ENCODE measurements around the gene CKS1B. TPM values are rescaled to one million over a fixed set of nuclear protein-coding genes. Genes with fewer than 3 reads are reported as not detected.
"Not testable (repeated sequence)": the region's sequence is repeated elsewhere in the genome, so short reads cannot be mapped to it uniquely, and the experiment has no call there.

Gene CKS1B
- total RNA-seq, 1 experiment from 2014 or later: 166 TPM

GRCh38 chr1:154973344-154974101 is 958 bp upstream of the CKS1B start:
- peak; percentile 98 for DNase-seq (ENCODE audit: low read depth)
- in situ Hi-C loops (cut with HindIII; ENCODE audit: low pct_unique_long_range_greater_than_20kb, low sequenced_read_pairs): no loop called here

GRCh38 chr1:154974808-154975408 is 427 bp downstream of the CKS1B start:
- in situ Hi-C loops (cut with HindIII; ENCODE audit: low pct_unique_long_range_greater_than_20kb, low sequenced_read_pairs): no loop called here
- peak; percentile 96 for DNase-seq (ENCODE audit: low read depth)

- in situ Hi-C loops (cut with HindIII; ENCODE audit: low pct_unique_long_range_greater_than_20kb, low sequenced_read_pairs): no loop called here
- peak; percentile 63 for DNase-seq (ENCODE audit: low read depth)
Measured at GRCh38 chr1:154975409-154976059, 1.1 kb downstream of the CKS1B start.

- in situ Hi-C loops (cut with HindIII; ENCODE audit: low pct_unique_long_range_greater_than_20kb, low sequenced_read_pairs); DNase-seq (ENCODE audit: low read depth): not testable (repeated sequence)
Measured at GRCh38 chr1:154977762-154978161, 3.3 kb downstream of the CKS1B start.

DNA sequence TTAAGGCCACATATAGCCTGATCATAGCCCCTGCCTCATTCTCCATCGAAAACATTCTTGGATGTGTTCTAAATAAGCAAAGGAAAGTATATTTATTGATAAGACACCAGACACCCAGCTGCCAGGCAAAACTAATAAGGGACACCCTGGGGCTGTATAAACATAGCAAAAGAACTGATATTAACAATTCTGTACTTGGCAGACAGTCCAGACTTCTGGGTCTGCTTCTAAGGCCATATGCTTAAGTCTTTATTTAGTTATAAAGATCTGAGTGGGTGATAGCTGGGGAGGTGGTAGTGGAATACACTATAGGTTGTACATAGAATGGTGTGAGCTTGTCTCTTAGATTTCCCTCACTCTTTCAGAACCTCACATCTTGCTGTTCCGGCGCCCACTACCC is 3.9 kb downstream of the CKS1B start:
- in situ Hi-C loops (cut with HindIII; ENCODE audit: low pct_unique_long_range_greater_than_20kb, low sequenced_read_pairs): no loop called here
- no peak for DNase-seq (ENCODE audit: low read depth)

- in situ Hi-C loops (cut with HindIII; ENCODE audit: low pct_unique_long_range_greater_than_20kb, low sequenced_read_pairs): no loop called here
- DNase-seq (ENCODE audit: low read depth): peak; percentile 25
Measured at GRCh38 chr1:154982341-154982740, 7.9 kb downstream of the CKS1B start.

DNA sequence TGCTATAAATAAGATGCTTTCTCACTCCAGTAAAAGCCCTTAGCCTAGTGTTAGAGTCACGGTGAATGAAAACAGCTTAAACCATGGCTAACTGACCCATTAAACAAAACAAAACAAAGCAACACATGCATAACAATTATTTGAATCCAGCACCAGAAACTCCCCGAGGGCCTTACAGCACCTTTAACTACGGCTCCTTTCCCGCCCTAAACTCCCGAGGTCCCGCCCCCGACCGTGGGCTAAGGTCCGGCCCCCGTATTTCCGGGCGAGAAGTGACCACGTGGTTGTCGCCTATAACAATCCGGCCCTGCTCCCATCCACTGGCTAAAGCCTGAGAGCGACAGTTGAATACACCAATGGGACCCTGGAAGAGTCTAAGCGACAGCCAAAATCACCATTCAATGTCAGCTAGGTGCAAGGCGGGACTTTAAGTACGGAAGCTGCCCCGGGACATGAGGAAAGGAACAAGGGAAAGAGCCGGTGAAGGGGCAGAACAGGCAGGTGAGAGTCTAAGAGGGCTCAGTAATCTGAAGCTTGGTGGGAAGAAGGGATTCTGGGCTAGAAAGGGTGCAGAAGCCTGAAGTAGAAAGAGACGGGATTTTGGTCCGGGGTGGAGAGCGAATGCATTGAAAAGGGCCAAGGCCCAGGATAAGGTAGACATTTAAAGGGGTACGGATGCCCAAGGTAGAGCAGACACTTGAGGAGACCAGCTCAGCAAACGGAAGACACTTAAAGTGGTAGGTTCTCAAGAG is 8.6 kb downstream of the CKS1B start, which contains the start of gene FLAD1:
TSS of gene FLAD1 (plus strand) at position 448 of the 752 bp plus-strand sequence. CDS start 351 bp downstream, outside the sequence.
- peak; percentile 99 for DNase-seq (ENCODE audit: low read depth)
- in situ Hi-C loops (cut with HindIII; ENCODE audit: low pct_unique_long_range_greater_than_20kb, low sequenced_read_pairs): no loop called here

DNA sequence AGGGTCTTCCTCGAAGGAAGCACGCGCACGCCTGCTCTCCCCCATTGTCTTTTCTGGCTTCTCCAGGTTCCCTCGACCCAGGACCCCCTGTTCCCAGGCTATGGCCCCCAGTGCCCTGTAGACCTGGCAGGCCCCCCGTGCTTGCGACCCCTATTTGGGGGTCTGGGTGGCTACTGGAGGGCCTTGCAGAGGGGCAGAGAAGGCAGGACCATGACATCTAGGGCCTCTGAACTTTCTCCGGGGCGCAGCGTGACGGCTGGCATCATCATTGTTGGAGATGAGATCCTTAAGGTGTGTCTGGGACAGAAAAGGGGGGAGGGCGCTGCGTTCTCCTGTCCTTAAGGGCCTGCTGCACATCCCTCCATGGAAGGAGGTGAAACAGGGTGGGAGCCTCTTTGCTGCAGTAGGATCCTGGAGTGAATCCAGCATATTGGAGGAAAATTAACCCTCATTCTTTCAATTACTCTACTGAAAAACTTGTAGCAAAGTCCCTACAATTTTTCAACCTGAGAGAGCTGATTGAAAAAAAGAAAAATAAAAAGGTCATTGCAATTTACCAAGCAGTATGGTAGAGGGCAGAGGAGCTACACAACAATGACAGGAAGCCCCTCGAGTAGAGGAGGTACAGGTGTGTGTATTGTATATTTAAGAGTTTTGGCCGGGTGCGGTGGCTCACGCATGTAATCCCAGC is 9.4 kb downstream of the CKS1B start:
- DNase-seq (ENCODE audit: low read depth): no peak
- in situ Hi-C loops (cut with HindIII; ENCODE audit: low pct_unique_long_range_greater_than_20kb, low sequenced_read_pairs): no loop called here

GRCh38 chr1:154986736-154987135 is 12.3 kb downstream of the CKS1B start:
- in situ Hi-C loops (cut with HindIII; ENCODE audit: low pct_unique_long_range_greater_than_20kb, low sequenced_read_pairs); DNase-seq (ENCODE audit: low read depth): not testable (repeated sequence)

- DNase-seq (ENCODE audit: low read depth): no peak
- in situ Hi-C loops (cut with HindIII; ENCODE audit: low pct_unique_long_range_greater_than_20kb, low sequenced_read_pairs): no loop called here
Measured at GRCh38 chr1:154987326-154987725, 12.8 kb downstream of the CKS1B start.

DNA sequence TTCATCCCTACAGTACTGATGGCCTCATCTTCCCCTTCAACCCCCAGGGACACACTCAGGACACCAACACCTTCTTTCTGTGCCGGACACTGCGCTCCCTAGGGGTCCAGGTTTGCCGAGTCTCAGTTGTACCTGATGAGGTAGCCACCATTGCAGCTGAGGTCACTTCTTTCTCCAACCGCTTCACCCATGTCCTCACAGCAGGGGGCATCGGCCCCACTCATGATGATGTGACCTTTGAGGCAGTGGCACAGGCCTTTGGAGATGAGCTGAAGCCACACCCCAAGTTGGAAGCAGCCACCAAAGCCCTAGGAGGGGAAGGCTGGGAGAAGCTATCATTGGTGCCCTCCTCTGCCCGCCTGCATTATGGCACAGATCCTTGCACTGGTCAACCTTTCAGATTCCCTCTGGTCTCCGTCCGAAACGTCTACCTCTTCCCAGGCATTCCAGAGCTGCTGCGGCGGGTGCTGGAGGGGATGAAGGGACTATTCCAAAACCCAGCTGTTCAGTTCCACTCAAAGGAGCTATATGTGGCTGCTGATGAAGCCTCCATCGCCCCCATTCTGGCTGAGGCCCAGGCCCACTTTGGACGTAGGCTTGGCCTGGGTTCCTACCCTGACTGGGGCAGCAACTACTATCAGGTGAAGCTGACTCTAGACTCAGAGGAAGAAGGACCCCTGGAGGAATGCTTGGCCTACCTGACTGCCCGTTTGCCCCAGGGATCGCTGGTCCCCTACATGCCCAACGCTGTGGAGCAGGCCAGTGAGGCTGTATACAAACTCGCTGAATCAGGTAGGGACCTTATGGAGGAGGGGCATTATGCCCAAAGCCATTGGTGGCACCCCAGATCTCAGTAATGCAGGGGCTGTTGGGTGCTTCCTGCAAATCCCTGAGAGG is 13.8 kb downstream of the CKS1B start:
- DNase-seq (ENCODE audit: low read depth): no peak
- in situ Hi-C loops (cut with HindIII; ENCODE audit: low pct_unique_long_range_greater_than_20kb, low sequenced_read_pairs): no loop called here

DNA sequence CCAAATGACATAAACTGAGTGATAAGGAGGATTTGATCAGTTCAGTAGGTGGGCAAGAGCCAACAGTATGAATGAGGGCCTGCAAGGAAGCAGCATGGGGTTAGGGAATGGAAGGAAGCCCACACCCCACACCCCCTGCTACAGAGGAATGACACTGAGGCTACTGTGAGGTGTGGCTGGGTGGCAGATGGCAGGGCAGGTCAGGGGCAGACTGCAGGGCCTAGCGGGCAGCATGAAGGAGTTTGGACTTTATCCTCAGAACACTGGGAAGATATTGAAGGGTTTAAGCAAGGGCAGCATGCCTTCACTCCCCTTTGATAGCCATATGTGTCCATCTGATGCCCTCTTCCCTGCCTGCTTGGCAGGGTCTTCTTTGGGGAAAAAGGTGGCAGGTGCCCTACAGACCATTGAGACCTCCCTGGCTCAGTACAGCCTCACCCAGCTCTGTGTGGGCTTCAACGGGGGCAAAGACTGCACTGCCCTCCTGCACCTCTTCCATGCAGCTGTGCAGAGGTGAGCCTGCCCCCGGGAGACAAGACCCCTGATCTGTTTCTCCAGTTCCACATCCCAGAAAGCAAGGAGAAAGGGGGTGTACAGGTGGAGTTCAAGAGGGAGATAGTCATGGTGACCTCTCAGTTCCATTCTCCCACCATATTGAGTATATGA is 14.8 kb downstream of the CKS1B start:
- no peak for DNase-seq (ENCODE audit: low read depth)
- in situ Hi-C loops (cut with HindIII; ENCODE audit: low pct_unique_long_range_greater_than_20kb, low sequenced_read_pairs): no loop called here

DNA sequence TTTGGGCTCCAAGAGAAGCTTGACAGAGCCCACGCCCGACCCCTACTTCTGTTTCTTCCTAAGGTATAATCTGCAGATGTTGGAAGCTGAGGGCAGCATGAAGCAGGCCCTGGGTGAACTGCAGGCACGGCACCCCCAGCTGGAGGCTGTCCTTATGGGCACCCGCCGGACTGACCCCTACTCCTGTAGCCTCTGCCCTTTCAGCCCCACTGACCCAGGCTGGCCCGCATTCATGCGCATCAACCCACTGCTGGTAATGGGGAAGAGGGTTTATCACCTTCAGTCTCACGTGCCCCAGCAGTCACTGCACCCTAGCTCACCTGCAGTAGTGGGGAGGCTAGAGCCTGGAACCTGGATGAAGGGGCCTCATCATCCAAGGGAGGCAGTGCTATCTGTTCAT is 15.8 kb downstream of the CKS1B start:
- in situ Hi-C loops (cut with HindIII; ENCODE audit: low pct_unique_long_range_greater_than_20kb, low sequenced_read_pairs): no loop called here
- no peak for DNase-seq (ENCODE audit: low read depth)

GRCh38 chr1:154992721-154993571 is 18.5 kb downstream of the CKS1B start:
- in situ Hi-C loops (cut with HindIII; ENCODE audit: low pct_unique_long_range_greater_than_20kb, low sequenced_read_pairs): no loop called here
- peak; percentile 52 for DNase-seq (ENCODE audit: low read depth)

GRCh38 chr1:154993572-154994268 is 19.2 kb downstream of the CKS1B start, which contains the start of gene LENEP:
LENEP (plus strand) TSS chr1:154993586; CDS start chr1:154993608, 22 bp downstream.
- in situ Hi-C loops (cut with HindIII; ENCODE audit: low pct_unique_long_range_greater_than_20kb, low sequenced_read_pairs): no loop called here
- DNase-seq (ENCODE audit: low read depth): no peak
